SK-N-SH treated with all-trans-retinoic acid at 6 μM for 48 hours (cell line): ENCODE data around the gene TP53INP2.

Source experiments
- CREB5 ChIP-seq: fragments of 250-450 bp; sonication (Bioruptor Pico); IDR thresholded peaks from 2 replicates; pipeline ENCODE4 v1.5.1; 2020; ENCODE audit warnings: low read depth, mild to moderate bottlenecking, moderate library complexity
- ESRRG ChIP-seq: fragments of 250-450 bp; sonication (Bioruptor Pico); IDR thresholded peaks from 2 replicates; pipeline ENCODE4 v1.6.1; 2021; ENCODE audit warnings: mild to moderate bottlenecking
- PPARA ChIP-seq: fragments of 250-450 bp; sonication (Bioruptor Pico); IDR thresholded peaks from 2 replicates; pipeline ENCODE4 v1.5.0; 2020; ENCODE audit warnings: mild to moderate bottlenecking, borderline replicate concordance
- RARB ChIP-seq: fragments of 250-450 bp; sonication (Bioruptor Pico); IDR thresholded peaks from 2 replicates; pipeline ENCODE4 v1.8.0; 2021; ENCODE audit warnings: mild to moderate bottlenecking, moderate library complexity
- ZFP3 ChIP-seq: fragments of 250-450 bp; sonication (Bioruptor Pico); IDR thresholded peaks from 2 replicates; pipeline ENCODE4 v1.5.0; 2020; ENCODE audit warnings: mild to moderate bottlenecking, moderate library complexity
- ZNF8 ChIP-seq: fragments of 450-650 bp; formaldehyde crosslinking; IDR thresholded peaks from 2 replicates; pipeline ENCODE4 v1.5.0; 2020; ENCODE audit warnings: mild to moderate bottlenecking, moderate library complexity
- TF ChIP-seq, protein P1 (sequence below): fragments of 250-450 bp; sonication (Bioruptor Pico); IDR thresholded peaks from 2 replicates; pipeline ENCODE4 v1.8.0; 2020; ENCODE audit warnings: mild to moderate bottlenecking, moderate library complexity, borderline replicate concordance
- TF ChIP-seq, protein P2 (sequence below): fragments of 250-450 bp; sonication (Bioruptor Pico); IDR thresholded peaks from 2 replicates; pipeline ENCODE4 v1.5.1; 2021; ENCODE audit warnings: mild to moderate bottlenecking, moderate library complexity

DNA sequence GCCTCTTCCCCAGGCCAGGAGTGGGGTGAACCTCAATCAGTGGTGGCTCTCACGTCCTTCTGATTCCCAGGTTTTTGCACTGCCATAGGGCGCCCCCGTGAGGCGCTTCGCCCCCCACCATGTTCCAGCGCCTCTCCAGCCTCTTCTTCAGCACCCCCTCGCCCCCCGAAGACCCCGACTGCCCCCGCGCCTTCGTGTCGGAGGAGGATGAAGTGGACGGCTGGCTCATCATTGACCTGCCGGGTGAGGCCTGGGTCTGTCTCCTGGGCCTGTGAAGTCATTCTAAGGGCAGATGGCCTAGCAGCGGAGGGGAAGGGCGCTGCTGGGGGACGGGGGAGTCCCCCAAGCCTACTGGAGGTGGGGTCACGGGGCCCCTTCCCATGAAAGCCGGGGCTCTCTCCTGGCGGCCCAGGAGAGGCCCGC lies 4.5 kb downstream of the TP53INP2 start:
- TF ChIP-seq, protein P1, sequence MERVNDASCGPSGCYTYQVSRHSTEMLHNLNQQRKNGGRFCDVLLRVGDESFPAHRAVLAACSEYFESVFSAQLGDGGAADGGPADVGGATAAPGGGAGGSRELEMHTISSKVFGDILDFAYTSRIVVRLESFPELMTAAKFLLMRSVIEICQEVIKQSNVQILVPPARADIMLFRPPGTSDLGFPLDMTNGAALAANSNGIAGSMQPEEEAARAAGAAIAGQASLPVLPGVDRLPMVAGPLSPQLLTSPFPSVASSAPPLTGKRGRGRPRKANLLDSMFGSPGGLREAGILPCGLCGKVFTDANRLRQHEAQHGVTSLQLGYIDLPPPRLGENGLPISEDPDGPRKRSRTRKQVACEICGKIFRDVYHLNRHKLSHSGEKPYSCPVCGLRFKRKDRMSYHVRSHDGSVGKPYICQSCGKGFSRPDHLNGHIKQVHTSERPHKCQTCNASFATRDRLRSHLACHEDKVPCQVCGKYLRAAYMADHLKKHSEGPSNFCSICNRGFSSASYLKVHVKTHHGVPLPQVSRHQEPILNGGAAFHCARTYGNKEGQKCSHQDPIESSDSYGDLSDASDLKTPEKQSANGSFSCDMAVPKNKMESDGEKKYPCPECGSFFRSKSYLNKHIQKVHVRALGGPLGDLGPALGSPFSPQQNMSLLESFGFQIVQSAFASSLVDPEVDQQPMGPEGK (CRISPR knock-in tag): no peak
- TF ChIP-seq CREB5 (CRISPR knock-in tag): no peak
- no peak for TF ChIP-seq PPARA (CRISPR knock-in tag)
- TF ChIP-seq, protein P2, sequence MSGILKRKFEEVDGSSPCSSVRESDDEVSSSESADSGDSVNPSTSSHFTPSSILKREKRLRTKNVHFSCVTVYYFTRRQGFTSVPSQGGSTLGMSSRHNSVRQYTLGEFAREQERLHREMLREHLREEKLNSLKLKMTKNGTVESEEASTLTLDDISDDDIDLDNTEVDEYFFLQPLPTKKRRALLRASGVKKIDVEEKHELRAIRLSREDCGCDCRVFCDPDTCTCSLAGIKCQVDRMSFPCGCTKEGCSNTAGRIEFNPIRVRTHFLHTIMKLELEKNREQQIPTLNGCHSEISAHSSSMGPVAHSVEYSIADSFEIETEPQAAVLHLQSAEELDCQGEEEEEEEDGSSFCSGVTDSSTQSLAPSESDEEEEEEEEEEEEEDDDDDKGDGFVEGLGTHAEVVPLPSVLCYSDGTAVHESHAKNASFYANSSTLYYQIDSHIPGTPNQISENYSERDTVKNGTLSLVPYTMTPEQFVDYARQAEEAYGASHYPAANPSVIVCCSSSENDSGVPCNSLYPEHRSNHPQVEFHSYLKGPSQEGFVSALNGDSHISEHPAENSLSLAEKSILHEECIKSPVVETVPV (CRISPR knock-in tag): no peak
- no peak for TF ChIP-seq ZNF8 (CRISPR knock-in tag)
- TF ChIP-seq ESRRG (CRISPR knock-in tag): no peak
- no peak for TF ChIP-seq RARB
- no peak for TF ChIP-seq ZFP3 (CRISPR knock-in tag)
